Neural cell (in vitro differentiated cells): ENCODE data around the gene KRTAP10-6. TPM values are rescaled to one million over a fixed set of nuclear protein-coding genes. Genes with fewer than 3 reads are reported as not detected.

Experiments
- H2AFZ ChIP-seq: fragments of 200-600, 300-800 bp; sonication (generic), shearing (Covaris generic); 2 replicates; pipeline ENCODE4 v1.6.0; 2014; ENCODE audit warnings: low read depth, mild to moderate bottlenecking, antibody characterized with exemption, low read length, moderate library complexity
- H3F3A ChIP-seq: fragments of 200-600 bp; shearing (Covaris generic); 2 replicates; pipeline ENCODE4 v1.6.1; 2016; ENCODE audit warnings: mild to moderate bottlenecking, moderate library complexity, mixed read lengths, antibody characterized with exemption, low read length; ENCODE audit not compliant: insufficient read depth, poor library complexity, severe bottlenecking
- H3K27ac ChIP-seq: fragments of 200-600, 300-800 bp; sonication (generic), shearing (Covaris generic); 2 replicates; pipeline ENCODE4 v1.5.1; 2014; ENCODE audit warnings: mild to moderate bottlenecking, low read length, moderate library complexity
- H3K27me3 ChIP-seq: fragments of 300-800, 200-600 bp; sonication (generic), shearing (Covaris generic); 2 replicates; pipeline ENCODE4 v1.6.0; 2014; ENCODE audit warnings: mild to moderate bottlenecking, low read depth, low read length, moderate library complexity; ENCODE audit not compliant: insufficient read depth
- H3K36me3 ChIP-seq: fragments of 300-800, 200-600 bp; sonication (generic), shearing (Covaris generic); 2 replicates; pipeline ENCODE4 v1.5.1; 2014; ENCODE audit warnings: mild to moderate bottlenecking, antibody characterized with exemption, low read length, moderate library complexity; ENCODE audit not compliant: insufficient read depth
- H3K4me2 ChIP-seq: fragments of 300-800, 200-600 bp; sonication (generic), shearing (Covaris generic); 2 replicates; pipeline ENCODE4 v1.6.0; 2014; ENCODE audit warnings: mild to moderate bottlenecking, low read length
- H3K4me3 ChIP-seq: fragments of 300-800, 200-600 bp; sonication (generic), shearing (Covaris generic); 2 replicates; pipeline ENCODE4 v1.5.1; 2014; ENCODE audit warnings: mild to moderate bottlenecking, low read length, moderate library complexity
- H3K79me2 ChIP-seq: fragments of 200-600 bp; shearing (Covaris generic); replicated peaks from 2 replicates; pipeline ENCODE4 v1.6.0; 2014; ENCODE audit warnings: mild to moderate bottlenecking, low read length, moderate library complexity; ENCODE audit not compliant: insufficient read depth
- H3K9ac ChIP-seq: fragments of 300-800, 200-600 bp; sonication (generic), shearing (Covaris generic); 2 replicates; pipeline ENCODE4 v1.6.1; 2016; ENCODE audit warnings: mild to moderate bottlenecking, low read length, mixed read lengths
- H3K9me2 ChIP-seq: fragments of 200-600 bp; shearing (Covaris generic); 2 replicates; pipeline ENCODE4 v1.6.1; 2016; ENCODE audit warnings: mild to moderate bottlenecking, low read length, mixed read lengths; ENCODE audit not compliant: insufficient read depth
- H3K9me3 ChIP-seq: fragments of 200-600, 300-800 bp; sonication (generic), shearing (Covaris generic); 2 replicates; pipeline ENCODE4 v1.6.1; 2016; ENCODE audit warnings: mild to moderate bottlenecking, mixed run types, low read length, moderate library complexity, mixed read lengths
- H4K20me1 ChIP-seq: fragments of 200-600 bp; shearing (Covaris generic); 2 replicates; pipeline ENCODE4 v1.6.1; 2016; ENCODE audit warnings: mild to moderate bottlenecking, mixed run types; ENCODE audit not compliant: insufficient read depth
- EP300 ChIP-seq: fragments of 450-650 bp; conservative IDR thresholded peaks from 2 replicates; pipeline ENCODE4 v1.6.1; 2014; ENCODE audit warnings: antibody characterized with exemption, mild to moderate bottlenecking, moderate library complexity; ENCODE audit not compliant: poor library complexity, severe bottlenecking
- EZH2 ChIP-seq: fragments of 200-600, 300-800 bp; shearing (Covaris generic), sonication (generic); IDR thresholded peaks from 2 replicates; pipeline ENCODE4 v1.6.1; 2014; ENCODE audit warnings: antibody characterized with exemption, low read length, borderline replicate concordance, mild to moderate bottlenecking; ENCODE audit not compliant: insufficient read depth, poor library complexity, severe bottlenecking
- MXI1 ChIP-seq: fragments of 450-650 bp; conservative IDR thresholded peaks from 2 replicates; pipeline ENCODE4 v1.6.1; 2014; ENCODE audit warnings: antibody characterized with exemption, mild to moderate bottlenecking; ENCODE audit not compliant: poor library complexity, severe bottlenecking
- POLR2AphosphoS5 ChIP-seq: IDR thresholded peaks from 2 replicates; pipeline ENCODE4 v1.6.1; 2012
- RAD21 ChIP-seq: fragments of 450-650 bp; conservative IDR thresholded peaks from 2 replicates; pipeline ENCODE4 v1.6.1; 2014; ENCODE audit warnings: antibody characterized with exemption, mild to moderate bottlenecking, moderate library complexity
- SMC3 ChIP-seq: fragments of 450-650 bp; conservative IDR thresholded peaks from 2 replicates; pipeline ENCODE4 v1.6.1; 2014; ENCODE audit warnings: antibody characterized with exemption, mild to moderate bottlenecking, moderate library complexity; ENCODE audit not compliant: poor library complexity
- TAF1 ChIP-seq: IDR thresholded peaks from 2 replicates; pipeline ENCODE4 v1.6.1; 2012; ENCODE audit warnings: low read depth
- polyA plus RNA-seq: library from polyadenylated mRNA; depleted of rRNA; stranded (reverse); fragments of >200 nt; gene quantifications from 2 replicates; pipeline ENCODE4 v1.2.3, GENCODE V29; 2014
- TF ChIP-seq, protein P1 (sequence below): fragments of 450-650 bp; IDR thresholded peaks from 2 replicates; pipeline ENCODE4 v1.5.1; 2014; ENCODE audit warnings: antibody characterized with exemption, mild to moderate bottlenecking, moderate library complexity; ENCODE audit not compliant: poor library complexity, severe bottlenecking
- TF ChIP-seq, protein P2 (sequence below): IDR thresholded peaks from 2 replicates; pipeline ENCODE4 v1.6.1; 2012; ENCODE audit warnings: borderline replicate concordance

Gene KRTAP10-6
- polyA plus RNA-seq, 1 donor from 2014 or later = not detected

DNA sequence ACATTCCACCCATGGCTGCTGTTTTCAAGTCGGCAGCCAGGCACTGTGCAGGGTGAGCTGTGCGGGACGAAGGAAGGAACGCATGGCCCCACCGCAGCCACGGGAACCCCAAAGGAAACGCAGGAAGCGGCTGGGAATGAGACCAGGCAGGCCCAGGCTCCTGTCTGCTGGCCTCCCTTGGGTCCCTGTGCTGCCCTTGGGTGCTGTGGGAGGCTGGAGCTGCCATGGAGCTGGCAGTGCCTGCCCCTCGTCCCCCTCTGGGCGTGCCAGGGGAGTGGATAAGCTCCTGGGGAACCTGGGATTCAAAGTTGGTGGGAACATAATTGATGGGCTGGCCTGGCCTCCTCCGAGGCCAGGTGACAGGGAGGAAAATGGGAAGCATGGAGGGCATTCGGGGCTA, 24.0 kb downstream of the KRTAP10-6 start:
- TF ChIP-seq, protein P1, sequence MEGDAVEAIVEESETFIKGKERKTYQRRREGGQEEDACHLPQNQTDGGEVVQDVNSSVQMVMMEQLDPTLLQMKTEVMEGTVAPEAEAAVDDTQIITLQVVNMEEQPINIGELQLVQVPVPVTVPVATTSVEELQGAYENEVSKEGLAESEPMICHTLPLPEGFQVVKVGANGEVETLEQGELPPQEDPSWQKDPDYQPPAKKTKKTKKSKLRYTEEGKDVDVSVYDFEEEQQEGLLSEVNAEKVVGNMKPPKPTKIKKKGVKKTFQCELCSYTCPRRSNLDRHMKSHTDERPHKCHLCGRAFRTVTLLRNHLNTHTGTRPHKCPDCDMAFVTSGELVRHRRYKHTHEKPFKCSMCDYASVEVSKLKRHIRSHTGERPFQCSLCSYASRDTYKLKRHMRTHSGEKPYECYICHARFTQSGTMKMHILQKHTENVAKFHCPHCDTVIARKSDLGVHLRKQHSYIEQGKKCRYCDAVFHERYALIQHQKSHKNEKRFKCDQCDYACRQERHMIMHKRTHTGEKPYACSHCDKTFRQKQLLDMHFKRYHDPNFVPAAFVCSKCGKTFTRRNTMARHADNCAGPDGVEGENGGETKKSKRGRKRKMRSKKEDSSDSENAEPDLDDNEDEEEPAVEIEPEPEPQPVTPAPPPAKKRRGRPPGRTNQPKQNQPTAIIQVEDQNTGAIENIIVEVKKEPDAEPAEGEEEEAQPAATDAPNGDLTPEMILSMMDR = no peak
- TF ChIP-seq, protein P2, sequence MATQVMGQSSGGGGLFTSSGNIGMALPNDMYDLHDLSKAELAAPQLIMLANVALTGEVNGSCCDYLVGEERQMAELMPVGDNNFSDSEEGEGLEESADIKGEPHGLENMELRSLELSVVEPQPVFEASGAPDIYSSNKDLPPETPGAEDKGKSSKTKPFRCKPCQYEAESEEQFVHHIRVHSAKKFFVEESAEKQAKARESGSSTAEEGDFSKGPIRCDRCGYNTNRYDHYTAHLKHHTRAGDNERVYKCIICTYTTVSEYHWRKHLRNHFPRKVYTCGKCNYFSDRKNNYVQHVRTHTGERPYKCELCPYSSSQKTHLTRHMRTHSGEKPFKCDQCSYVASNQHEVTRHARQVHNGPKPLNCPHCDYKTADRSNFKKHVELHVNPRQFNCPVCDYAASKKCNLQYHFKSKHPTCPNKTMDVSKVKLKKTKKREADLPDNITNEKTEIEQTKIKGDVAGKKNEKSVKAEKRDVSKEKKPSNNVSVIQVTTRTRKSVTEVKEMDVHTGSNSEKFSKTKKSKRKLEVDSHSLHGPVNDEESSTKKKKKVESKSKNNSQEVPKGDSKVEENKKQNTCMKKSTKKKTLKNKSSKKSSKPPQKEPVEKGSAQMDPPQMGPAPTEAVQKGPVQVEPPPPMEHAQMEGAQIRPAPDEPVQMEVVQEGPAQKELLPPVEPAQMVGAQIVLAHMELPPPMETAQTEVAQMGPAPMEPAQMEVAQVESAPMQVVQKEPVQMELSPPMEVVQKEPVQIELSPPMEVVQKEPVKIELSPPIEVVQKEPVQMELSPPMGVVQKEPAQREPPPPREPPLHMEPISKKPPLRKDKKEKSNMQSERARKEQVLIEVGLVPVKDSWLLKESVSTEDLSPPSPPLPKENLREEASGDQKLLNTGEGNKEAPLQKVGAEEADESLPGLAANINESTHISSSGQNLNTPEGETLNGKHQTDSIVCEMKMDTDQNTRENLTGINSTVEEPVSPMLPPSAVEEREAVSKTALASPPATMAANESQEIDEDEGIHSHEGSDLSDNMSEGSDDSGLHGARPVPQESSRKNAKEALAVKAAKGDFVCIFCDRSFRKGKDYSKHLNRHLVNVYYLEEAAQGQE = no peak
- TF ChIP-seq RAD21 (no peak), SMC3 (no peak), EZH2 (no peak), MXI1 (no peak), TAF1 (no peak), EP300 (no peak), POLR2AphosphoS5 (no peak)
- Histone ChIP-seq H4K20me1 (no peaks in the 10 kb centered on the region), H3K9ac (no peak overlapping the region), H3K4me3 (no peak overlapping the region), H3K27ac (no peak overlapping the region), H3K4me2 (no peak overlapping the region), H2AFZ (no peak overlapping the region), H3K79me2 (no peaks in the 10 kb centered on the region), H3K36me3 (no peaks in the 10 kb centered on the region), H3F3A (no peaks in the 10 kb centered on the region), H3K27me3 (no peaks in the 10 kb centered on the region), H3K9me3 (peaks cover 10% of the 10 kb centered on the region), H3K9me2 (no peaks in the 10 kb centered on the region)

DNA sequence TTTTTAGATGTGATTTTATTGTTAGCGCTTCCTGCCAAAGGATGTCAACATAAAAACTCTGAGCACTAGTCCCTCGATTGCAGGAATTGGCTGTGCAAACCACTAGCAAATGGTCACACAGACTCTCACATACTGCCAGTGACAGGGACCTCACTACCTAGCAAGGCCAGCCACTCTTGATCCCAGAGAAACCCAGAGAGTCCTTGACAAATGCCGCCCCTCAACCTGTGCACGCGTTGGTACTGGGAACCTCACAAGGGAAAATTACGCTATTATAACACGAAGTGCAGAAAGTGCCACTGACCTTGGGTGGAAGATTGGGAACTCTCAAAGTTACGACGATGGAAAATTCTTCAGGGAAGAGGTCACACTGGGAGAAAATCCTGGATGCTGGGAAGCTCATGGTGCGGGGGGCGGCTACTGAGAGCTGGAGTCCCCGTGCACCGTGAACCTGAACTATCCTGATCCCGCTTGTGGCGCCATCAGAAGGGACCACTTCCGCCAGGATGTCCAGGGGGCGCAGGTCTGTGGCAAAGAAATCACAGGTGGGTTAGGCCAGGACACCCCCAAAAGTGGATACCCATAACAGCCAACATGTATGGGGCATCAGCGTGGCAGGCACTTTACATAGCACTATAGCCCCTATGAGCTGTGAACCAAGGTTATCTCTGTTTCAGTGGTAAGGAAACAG, 24.7 kb downstream of the KRTAP10-6 start:
- H3F3A ChIP-seq = no peaks in the 10 kb centered on the region
- H3K27me3 ChIP-seq = no peaks in the 10 kb centered on the region
- H3K9me3 ChIP-seq = peaks cover 10% of the 10 kb centered on the region
- no peaks in the 10 kb centered on the region for H3K36me3 ChIP-seq
- no peaks in the 10 kb centered on the region for H3K9me2 ChIP-seq
- no peaks in the 10 kb centered on the region for H3K79me2 ChIP-seq
- no peaks in the 10 kb centered on the region for H4K20me1 ChIP-seq
- H3K9ac ChIP-seq = no peak overlapping the region
- no peak overlapping the region for H3K4me3 ChIP-seq
- H3K4me2 ChIP-seq = no peak overlapping the region
- no peak overlapping the region for H2AFZ ChIP-seq
- H3K27ac ChIP-seq = no peak overlapping the region
- TF ChIP-seq, protein P1 = no peak
- no peak for TF ChIP-seq EZH2
- no peak for TF ChIP-seq SMC3
- no peak for TF ChIP-seq POLR2AphosphoS5
- no peak for TF ChIP-seq EP300
- no peak for TF ChIP-seq MXI1
- TF ChIP-seq TAF1 = no peak
- no peak for TF ChIP-seq RAD21
- TF ChIP-seq, protein P2 = no peak
